GM19023 (cell line): ENCODE data around the gene PADI3.

Experiments used
- ATAC-seq: cut with Tn5 transposase; IDR thresholded peaks from one replicate; pipeline ENCODE4 v1.9.1; 2021; ENCODE audit warnings: mild to moderate bottlenecking, moderate library complexity; ENCODE audit not compliant: unreplicated experiment

The PADI3 gene

DNA sequence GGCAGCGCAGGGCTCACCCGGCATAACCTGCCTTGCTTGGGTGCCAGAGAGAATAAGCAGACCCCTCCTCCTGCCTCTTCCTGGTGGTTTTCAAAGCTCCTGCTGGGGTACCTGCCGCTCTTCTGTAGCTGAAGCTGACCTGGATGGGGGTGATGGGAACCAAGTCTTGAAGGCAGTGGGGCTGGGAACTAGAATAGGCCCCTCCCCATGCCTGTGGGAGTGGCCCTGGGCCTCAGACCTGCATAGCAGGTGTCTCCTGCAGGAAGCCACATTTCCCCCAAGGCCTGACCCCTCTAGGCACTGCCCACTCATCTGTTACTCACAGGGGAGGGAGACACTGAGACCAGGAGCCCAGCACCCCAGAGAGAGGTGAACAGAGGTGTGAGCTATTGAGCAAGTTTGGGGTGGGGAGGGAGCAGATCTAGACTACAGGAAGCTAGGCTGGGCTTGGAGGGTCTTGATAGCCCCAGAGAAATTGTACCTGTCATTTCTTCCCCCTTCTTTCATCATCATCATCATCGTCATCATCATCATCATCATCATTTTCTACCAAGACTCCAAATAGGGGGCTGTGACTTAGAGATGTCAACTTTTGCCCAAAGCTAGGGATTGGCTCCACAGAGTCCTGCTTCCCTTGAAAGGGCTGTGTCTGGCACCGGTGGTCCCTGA, 33.9 kb upstream of the PADI3 start:
- no peak for ATAC-seq

DNA sequence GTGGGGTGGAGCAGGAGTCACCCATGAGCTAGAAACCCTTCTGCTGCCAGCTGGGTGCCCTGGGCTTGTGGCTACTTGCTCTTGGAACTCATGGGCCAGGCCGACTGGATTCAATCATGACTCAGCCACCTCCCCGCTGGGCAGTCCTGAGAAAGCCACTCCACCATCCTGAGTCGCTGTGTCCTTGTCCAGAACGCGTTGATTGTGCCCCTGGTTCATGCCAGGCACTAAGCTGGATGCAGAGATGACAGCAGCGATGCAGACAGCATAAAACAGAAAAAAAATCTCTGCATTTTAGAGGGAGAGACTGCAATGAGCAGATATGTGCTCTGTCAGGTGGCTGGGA, 33.4 kb upstream of the PADI3 start:
- no peak for ATAC-seq

DNA sequence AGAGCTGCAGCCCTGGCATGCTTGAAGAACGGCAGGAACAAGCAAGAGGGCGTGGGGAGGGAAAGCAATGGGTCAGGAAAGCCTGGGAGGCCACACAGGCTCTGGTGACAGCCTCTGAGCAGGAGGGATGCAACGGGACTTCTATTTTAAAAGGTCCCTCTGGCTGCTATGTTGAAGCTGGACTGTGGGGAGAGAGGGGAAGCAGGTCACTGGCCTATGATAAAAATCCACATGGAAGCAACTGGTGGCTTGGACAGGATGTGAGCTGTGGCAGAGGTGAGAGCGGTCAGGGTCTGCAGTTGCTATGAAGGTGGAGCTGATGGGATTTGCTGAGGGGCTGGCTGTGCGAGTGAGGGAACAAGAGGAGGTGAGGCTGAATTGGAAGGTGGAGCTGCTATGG, 32.8 kb upstream of the PADI3 start:
- ATAC-seq: no peak

DNA sequence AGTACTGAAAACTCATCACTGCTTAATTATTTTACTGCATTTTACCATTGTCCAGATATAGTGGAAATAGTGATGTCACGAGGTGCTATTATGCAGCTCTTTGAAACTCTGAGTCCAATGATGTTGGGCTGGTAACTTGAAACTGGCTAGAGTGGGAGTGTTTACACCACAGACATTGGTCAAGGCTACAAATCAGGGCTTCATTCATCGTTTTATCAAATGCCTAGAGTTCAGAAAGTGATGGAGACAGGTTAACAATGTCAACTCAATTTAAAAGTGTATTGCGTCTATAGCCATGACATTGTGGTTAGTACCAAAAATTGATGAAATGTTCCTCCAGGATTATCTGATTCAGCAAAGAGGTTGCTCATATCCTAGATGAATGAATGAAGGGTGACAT, 31.3 kb upstream of the PADI3 start:
- ATAC-seq: no peak

DNA sequence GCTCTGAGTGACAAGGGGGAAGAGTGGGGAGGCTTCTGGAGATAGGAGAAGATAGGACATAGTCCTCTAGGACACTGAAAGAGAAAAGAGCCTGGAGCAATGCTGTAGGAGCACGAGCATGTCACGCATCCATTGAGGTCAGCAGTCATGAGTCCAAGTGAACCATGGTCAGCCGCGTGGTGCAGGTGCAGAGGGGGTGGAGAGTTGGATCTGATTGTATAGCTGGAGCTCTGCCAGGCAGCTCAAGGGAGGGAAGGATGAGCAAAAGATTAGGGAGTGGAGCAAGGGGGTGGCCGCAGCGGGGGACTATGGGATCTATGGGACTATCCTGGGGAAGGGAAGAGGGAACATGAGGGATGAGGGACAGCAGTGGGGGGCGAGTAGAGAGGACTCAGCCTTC, 30.0 kb upstream of the PADI3 start:
- no peak for ATAC-seq

DNA sequence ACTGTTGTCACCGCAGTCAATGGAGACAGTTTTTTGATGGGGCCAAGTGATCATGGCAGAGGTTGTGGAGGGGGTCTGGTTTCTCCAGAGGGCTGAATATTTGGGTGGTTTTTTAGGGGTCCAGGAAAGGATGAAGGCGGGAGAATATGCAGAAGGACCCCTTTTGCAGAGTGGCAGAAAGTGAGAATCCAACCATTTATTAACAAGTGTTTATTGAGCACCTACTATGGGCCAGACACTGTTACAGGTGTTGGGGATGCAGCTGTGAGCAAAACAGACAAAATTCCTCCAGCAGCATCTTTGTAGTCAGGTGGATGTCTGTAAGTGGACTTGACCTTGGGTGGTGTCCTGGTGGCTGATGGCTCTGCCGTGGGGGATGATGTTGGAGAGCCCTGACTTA, 28.6 kb upstream of the PADI3 start:
- no peak for ATAC-seq

DNA sequence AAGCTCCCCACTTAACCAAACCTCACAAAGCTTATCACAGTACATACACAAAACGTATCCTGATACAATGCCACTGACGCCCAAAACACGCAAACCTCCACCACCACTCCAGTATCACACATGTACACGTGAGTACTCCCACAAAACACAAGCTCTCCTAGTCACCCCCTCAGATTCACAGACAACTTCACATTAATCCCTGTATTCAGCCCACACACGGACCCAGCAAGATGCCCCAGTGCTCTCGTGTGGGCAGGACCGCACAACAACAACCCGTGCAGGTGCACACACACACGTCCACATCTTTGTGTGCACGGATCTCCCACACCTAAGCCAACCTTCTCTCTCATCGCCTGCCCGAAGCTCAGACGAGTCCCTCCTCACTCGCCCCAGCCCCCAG, 26.3 kb upstream of the PADI3 start:
- ATAC-seq: no peak

DNA sequence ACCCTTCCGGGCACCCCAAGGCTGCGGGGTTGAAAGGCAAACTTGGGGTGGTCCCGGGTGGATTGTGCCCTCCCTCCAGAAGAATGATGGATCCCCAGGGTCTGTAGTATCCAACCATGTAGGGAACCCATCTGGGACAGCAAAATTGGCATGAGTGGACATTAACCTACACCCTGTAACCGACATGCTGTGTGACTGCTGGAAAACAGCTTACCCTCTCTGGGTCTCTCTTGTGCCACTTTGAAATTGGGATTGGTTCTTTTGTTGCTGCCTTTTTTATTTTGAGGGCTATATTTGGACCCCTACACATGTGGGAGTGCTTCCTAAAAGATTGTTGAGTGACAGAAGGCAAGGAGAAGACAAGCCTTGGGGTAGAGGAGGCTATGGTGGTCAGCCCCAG, 24.5 kb upstream of the PADI3 start:
- ATAC-seq: no peak

DNA sequence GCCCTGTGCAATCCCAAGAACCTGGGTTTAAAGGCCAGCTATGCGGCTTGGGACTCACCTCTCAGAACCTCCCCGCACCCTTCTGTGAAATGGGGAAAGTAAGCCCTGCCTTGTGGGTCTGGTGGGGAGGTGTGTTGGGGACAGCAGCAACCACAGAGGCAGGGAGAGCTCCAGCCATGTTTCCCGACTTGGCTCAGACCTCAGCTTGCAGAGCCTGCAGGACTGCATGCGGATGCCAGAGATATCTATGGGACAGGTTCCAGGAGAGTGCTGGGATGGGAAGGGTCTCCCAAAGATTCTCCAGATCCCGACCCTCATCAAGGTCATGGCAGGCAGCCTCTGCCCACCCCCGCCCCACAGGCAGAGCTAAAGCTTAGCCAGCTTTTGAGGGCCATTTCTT, 23.8 kb upstream of the PADI3 start:
- no peak for ATAC-seq

DNA sequence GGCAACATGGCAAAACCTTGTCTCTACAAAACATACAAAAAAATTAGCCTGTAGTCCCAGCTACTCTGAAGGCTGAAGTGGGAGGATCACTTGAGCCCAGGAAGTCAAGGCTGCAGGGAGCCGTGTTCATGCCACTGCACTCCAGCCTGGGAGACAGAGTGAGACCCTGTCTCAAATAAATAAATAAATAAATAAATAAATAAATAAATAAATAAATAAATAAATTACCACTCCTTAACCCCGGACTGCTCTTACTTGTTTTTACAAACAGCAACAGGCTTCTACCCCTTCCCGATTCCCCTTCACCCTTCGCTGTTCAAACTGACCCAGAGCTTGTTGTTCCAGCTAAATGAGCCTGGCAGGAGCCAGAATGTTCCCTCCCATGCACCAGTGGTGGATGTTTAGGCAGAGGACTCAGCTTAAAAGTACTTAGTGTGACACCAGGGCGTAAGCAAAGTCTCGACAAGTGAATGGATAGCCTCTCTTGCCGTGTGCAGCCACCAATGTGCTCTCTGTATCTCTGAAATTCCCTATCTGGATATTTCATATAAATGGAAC, 21.5 kb upstream of the PADI3 start:
- ATAC-seq: no peak

DNA sequence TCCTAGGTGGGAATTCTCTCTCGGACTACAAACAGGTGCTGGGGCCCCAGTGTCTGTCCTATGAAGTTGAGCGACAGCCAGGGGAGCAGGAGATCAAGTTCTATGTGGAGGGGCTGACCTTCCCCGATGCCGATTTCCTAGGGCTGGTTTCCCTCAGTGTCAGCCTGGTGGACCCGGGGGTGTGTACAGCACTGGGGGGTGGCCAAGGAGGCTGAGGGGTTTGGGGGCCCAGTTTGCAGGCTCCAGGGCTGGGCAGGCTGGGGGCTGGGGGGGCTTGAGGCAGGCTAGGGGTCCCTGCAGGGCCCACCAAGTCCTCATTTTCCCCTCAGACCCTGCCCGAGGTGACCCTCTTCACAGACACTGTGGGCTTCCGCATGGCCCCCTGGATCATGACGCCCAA, 20.3 kb upstream of the PADI3 start:
- no peak for ATAC-seq

DNA sequence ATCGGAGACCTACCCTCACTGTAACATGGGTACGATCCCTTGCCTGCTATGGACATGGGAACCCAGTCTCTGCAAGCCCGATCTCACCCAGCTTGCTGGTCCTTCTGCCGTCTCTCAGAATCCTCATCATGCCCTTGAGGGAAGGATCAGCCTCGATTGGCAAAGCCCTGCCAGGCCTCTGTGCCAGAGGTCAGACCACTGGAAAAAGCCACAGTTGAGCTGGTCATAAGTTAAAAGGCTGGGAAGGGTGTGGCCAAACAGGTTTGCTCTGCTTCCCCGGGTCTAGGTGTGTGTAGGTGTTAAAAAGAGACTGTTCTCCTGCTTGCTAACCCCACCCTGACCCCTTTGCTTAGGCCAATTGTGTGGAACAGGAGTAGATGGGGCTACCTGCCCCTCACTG, 19.5 kb upstream of the PADI3 start:
- ATAC-seq: no peak

DNA sequence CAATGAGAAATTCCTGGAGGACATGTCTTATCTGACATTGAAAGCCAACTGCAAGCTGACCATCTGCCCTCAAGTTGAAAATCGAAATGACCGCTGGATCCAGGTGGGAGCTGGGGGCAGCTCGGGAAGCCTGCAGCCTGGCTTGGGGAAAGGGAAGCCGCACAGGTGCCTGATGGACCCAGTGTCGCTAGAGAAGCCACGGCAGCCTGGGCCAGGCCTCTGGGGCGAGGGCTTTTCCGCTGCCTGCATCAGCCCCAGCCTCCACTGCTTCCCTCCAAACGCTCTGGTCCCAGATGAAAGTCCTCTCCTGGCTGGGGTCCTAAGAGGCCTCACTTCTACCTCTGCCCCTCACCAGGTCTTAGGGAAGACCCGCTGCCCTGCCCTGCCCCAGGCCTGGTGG, 18.8 kb upstream of the PADI3 start:
- no peak for ATAC-seq

DNA sequence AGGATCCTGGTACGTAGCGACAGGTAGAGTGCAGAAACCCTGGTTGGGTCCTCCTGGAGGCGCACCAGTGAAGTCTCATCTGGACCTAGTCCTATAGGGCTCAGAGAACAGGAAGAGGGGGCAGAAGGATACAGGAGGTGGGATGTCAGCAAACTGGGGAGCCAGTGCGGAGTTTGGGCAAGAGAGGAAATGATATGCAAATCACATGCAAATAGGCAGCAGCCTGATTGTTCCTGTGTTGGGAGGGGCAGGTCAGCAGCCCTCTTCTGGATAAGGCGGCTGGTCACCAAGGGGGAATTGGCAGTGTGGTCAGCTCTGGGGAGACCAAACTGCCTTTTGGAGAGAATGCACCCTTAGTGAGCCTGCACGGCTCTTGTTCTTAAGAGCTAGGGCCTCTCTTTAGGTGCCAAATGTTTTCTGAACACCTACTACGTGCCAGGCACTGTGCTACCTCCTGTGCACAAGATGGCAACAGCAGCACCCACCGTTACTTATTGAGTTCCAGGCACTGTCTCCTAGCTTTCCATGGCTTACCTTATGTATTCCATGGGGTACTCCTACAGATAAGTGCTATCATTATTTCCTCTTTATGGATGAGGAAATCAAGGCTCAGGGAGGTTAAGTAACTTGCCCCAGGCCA, 18.1 kb upstream of the PADI3 start:
- ATAC-seq: no peak

DNA sequence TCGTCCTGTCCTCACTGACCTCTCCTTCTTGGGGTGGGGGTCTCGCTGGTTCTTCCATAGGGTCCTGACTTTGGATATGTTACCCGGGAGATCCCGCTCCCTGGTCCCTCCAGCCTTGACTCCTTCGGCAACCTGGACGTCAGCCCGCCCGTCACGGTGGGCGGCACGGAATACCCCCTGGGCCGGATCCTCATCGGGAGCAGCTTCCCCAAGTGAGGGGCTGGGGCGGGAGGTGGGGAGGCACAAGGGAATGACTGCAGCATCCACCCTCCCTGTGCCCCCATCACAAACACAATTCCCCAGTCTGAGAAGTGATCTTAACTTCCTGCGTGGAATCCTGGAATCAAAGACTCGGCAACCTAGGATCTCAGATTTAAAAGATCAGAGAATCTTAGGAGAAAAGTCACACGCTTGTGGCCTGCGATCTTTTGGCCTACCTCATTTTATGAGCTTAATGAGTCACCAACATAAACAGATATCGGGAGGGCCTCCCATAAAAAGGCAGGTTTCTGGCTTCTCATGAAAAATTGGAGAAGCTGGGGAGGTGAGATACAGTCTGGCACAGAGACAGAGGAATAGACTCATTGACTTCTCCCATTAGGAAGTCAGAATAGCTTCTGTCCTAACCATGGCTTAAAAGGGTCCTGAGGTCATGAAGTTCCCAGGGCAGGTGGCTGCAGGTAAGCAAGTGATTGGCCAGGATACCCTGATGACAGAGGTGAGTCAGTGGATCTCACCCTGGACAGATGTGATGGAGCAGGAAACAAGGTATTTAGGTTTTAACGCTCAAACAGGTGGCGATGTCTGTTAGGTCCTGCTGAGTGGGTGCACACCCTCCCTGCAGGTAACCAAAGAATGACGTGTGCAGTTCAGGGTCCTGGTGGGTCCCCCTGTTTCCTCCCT, 15.9 kb upstream of the PADI3 start:
- no peak for ATAC-seq

DNA sequence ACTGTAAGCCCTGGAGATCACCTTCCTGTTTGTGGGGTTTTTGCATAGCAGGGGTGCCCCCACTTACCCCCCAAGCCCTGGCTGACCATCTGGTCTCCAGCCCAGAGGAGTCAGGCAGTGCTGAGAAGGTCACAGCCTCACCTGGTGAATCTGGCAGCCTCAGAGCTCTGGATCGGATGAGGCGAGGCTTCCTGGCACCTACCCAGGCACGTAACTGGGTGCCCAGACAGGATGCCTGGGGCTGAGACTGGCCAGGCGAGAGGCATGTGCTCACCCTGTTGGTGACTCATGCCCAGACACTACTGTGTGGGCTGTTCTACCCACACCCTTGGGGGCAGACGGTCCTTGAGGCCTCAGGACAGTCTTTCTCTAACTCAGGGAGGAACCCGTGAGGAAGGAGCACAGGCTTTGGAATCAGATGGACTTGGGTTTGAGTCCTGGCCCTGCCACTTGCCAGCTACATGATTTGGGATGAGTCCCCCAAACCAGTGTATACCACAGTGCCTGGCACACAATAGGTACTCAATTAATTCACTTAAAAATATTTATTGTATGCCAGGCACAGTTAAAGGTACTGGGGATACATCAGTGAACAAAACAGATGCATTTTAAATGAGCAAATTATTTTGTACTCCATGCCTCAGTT, 15.1 kb upstream of the PADI3 start:
- ATAC-seq: no peak

DNA sequence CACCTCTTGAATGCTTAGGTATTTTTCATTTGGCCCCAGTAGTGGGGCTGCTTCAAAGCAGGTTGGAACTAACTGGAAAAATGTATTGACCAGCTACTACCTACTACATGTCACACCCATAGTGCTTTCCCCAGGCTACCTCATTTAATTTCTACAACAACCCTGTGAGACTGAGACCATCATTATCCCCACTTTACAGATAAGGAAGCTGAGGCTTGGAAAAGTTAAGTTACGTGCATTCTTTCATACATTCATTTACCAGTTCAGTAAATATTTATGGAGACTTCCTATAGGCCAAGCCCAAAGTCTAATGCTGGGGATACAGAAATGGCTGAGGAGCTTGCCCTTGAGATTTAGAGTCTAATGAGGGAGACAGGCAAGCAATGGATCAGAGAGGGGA, 14.5 kb upstream of the PADI3 start:
- ATAC-seq: no peak

DNA sequence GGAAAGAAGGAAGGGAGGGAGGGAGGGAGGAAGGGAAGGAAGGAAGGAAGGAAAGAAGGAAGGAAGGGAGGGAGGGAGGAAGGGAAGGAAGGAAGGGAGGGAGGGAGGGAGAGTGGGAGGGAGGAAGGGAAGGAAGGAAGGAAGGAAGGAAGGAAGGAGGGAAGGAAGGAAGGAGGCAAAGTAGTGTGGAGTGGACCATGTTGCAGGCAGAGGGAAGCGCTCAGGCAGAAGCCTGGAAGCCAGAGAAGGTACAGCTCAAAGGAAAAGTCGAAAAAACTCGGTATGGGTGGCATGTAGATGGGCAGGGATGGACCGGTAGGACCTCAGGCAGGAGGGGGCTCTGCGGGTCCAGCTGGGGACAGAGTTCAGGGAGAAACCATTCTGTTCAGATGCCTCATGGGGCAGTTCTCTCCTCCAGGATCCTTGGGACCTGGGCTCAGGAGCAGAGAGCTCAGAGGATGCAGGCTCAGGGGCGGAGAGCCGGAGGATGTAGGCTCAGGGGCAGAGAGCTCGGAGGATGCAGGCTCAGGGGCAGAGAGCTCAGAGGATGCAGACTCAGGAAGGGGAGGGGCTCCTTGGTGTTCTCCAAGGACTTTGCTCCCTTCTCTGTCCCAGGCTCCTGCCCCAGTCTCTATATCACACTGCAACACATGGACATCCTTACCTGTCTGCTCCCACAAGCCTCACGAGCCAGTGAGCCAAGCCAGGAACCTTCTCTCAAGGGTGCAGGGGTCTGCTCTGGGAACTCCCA, 13.6 kb upstream of the PADI3 start:
- no peak for ATAC-seq

DNA sequence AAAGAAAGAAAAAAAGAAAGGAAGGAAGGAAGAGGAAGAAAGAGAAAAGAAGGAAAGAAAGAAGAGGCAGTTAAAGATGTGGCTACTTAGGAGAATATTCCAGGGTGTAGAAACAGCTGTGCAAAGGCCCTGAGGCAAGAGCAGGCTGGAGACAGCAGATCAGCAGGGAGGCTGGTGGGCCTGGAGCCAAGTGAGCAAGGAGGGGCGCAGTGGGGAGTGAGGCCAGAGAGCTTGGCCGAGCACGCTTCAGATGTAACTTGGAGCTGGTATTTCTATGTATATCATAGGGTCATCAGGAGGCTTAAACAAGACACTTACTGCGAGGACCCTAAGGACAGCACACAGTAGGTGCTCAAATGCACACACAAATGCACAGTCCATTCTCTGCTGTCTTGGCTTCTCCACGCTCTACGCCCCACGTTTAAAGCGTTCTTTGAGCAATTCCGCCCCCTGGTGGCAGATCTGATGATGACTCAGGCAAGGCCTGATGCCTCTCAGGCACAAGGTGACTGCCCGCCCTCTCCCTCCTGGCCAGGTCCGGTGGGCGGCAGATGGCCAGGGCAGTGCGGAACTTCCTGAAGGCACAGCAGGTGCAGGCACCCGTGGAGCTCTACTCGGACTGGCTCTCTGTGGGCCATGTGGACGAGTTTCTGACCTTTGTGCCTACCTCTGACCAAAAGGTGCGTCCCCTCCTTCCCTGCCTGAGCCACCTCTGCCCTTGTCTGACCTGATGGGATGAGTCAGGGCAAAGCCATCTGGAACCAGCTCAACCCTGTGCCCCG, 11.9 kb upstream of the PADI3 start:
- ATAC-seq: no peak

DNA sequence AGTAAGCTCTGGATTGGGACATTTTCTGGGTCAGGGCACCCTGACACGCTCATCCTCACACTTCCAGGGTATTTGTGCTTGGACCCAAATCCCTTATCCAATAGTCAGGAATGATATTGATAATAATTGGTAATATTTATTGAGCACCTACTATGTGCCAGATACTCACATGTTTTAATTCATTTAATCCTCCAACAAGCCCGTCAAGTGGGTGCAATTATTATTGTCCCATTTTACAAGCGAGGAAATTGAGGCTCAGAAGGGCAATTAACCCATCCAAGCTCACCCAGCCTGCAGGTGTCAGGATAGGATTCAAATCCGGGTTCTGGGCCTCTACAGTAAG, 11.4 kb upstream of the PADI3 start:
- no peak for ATAC-seq
